GM18907 (cell line): Measurements from ENCODE around the gene KDM5B.

Experiments used
- ATAC-seq: cut with Tn5 transposase; IDR thresholded peaks from one replicate; pipeline ENCODE4 v1.9.1; 2021; ENCODE audit warnings: mild to moderate bottlenecking, moderate library complexity; ENCODE audit not compliant: unreplicated experiment

The KDM5B gene

GRCh38 chr1:202689082-202689481, 119.1 kb downstream of the KDM5B start:
- ATAC-seq: no peak

GRCh38 chr1:202688401-202688800, 119.8 kb downstream of the KDM5B start:
- no peak for ATAC-seq

- no peak for ATAC-seq
Measured at GRCh38 chr1:202687798-202688197, 120.4 kb downstream of the KDM5B start.

- no peak for ATAC-seq
Measured at GRCh38 chr1:202687370-202687769, 120.9 kb downstream of the KDM5B start.

GRCh38 chr1:202685641-202686040, 122.6 kb downstream of the KDM5B start:
- no peak for ATAC-seq

- ATAC-seq: no peak
Measured at GRCh38 chr1:202684716-202685115, 123.5 kb downstream of the KDM5B start.

- no peak for ATAC-seq
Measured at GRCh38 chr1:202683029-202683428, 125.2 kb downstream of the KDM5B start.

GRCh38 chr1:202682477-202682876, 125.7 kb downstream of the KDM5B start:
- no peak for ATAC-seq

- no peak for ATAC-seq
Measured at GRCh38 chr1:202681736-202682420, 126.3 kb downstream of the KDM5B start.

- ATAC-seq: no peak
Measured at GRCh38 chr1:202680586-202681352, 127.5 kb downstream of the KDM5B start.

- no peak for ATAC-seq
Measured at GRCh38 chr1:202679406-202680177, 128.6 kb downstream of the KDM5B start.

GRCh38 chr1:202677433-202677832, 130.8 kb downstream of the KDM5B start:
- ATAC-seq: no peak
